IPS-18a (cell line): ENCODE measurements around the gene SDF4.

Experiments used
- H3K27ac ChIP-seq: one replicate; pipeline ENCODE4 v1.5.1; 2013; ENCODE audit warnings: low read length
- H3K27me3 ChIP-seq: one replicate; pipeline ENCODE4 v1.6.1; 2013; ENCODE audit warnings: mild to moderate bottlenecking, low read length; ENCODE audit not compliant: control insufficient read depth, insufficient read depth
- H3K36me3 ChIP-seq: one replicate; pipeline ENCODE4 v1.6.1; 2013; ENCODE audit warnings: low read depth, low read length; ENCODE audit not compliant: control insufficient read depth
- H3K4me1 ChIP-seq: one replicate; pipeline ENCODE4 v1.6.1; 2013; ENCODE audit warnings: low read depth, low read length; ENCODE audit not compliant: control insufficient read depth
- H3K4me3 ChIP-seq: one replicate; pipeline ENCODE4 v1.5.1; 2013; ENCODE audit warnings: low read length
- H3K9ac ChIP-seq: one replicate; pipeline ENCODE4 v1.6.1; 2013; ENCODE audit warnings: mild to moderate bottlenecking, low read length, moderate library complexity
- H3K9me3 ChIP-seq: one replicate; pipeline ENCODE4 v1.6.1; 2013; ENCODE audit warnings: low read depth, low read length; ENCODE audit not compliant: control insufficient read depth

SDF4 gene

DNA sequence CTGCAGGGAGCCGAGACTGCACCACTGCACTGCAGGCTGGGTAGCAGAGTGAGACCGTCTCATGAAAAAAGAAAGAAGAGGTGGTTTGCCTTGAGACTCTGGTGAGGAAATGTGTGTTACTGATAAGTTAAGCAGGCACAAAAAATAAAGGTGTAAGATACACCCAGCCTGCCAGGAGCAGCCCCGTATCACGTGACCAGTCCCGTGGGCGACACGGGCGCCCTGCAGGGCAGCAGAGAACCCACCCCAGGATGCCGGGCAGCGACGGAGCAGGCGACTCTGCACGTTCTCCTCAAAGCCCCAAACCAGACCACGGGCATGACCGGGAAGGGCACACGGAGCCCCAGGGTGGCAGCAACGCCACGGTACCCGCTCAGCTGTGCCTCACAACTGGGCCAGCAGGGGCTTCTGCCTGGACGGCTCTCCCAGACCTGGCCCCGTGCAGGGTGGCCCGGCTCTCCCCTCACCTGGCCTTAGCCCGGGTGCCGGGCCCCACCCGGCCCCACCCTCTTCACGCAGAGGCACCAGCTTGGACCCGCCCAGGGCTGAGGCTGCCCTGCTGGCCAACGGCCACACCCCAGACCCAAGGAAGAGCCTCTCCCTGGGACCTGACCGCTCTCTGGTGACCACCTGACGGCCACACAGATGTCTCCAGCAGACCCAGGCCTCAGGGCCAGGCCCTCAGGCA is 9.8 kb downstream of the SDF4 start:
- Histone ChIP-seq H3K27ac (no peak overlapping the region), H3K36me3 (peaks cover 7% of the 10 kb centered on the region), H3K4me1 (no peaks in the 10 kb centered on the region), H3K27me3 (no peaks in the 10 kb centered on the region), H3K9ac (no peak overlapping the region), H3K9me3 (no peaks in the 10 kb centered on the region), H3K4me3 (no peak overlapping the region)

DNA sequence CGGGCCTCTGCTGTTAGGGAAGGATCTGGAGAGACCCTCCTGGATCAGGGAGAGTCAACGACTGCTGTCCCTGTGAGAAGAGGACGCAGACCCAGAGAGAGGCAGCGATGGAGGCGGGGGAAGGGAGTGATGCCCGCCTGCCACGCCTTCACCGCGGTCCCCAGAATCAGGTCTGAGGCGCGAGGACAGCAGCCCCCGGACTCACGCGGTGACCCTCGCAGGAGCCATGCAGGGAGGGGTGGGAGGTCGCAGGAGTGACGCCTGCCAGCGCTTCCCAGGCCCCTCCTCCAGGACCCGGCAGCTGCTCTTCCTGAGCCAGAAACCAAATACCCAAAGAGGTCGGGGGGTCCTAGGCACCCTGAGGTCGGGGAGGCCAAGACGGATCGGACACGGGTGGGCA is 11.6 kb downstream of the SDF4 start:
- Histone ChIP-seq H3K4me1 (no peaks in the 10 kb centered on the region), H3K27ac (no peak overlapping the region), H3K9me3 (no peaks in the 10 kb centered on the region), H3K4me3 (no peak overlapping the region), H3K27me3 (no peaks in the 10 kb centered on the region), H3K9ac (no peak overlapping the region), H3K36me3 (peaks cover 13% of the 10 kb centered on the region)

DNA sequence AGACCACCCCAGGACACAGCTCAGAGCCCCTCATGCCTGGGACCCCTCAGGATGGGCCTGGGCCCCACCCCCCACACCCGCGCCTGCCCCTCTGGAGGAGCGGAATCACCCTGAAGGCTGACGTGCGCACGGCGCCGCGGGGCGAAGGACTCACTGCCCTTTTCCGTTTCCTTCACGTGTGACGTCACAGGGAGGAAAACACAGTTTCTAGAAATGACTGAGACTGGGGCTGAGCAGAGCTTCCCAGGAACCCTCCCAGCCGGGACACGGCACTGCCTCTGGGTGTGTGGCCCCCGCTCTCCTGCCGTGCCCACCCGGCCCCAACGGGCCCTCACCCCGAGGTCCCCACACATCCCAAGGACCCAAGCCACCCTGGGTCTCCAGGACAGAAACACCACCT is 12.5 kb downstream of the SDF4 start:
- Histone ChIP-seq H3K9ac (no peak overlapping the region), H3K27me3 (no peaks in the 10 kb centered on the region), H3K4me3 (no peak overlapping the region), H3K4me1 (no peaks in the 10 kb centered on the region), H3K9me3 (no peaks in the 10 kb centered on the region), H3K36me3 (peaks cover 13% of the 10 kb centered on the region), H3K27ac (no peak overlapping the region)

- H3K27me3 ChIP-seq, result no peaks in the 10 kb centered on the region
- no peaks in the 10 kb centered on the region for H3K4me1 ChIP-seq
- H3K36me3 ChIP-seq, result peaks cover 13% of the 10 kb centered on the region
- H3K9ac ChIP-seq, result no peak overlapping the region
- no peak overlapping the region for H3K4me3 ChIP-seq
- H3K9me3 ChIP-seq, result no peaks in the 10 kb centered on the region
- no peak overlapping the region for H3K27ac ChIP-seq
Measured at GRCh38 chr1:1218524-1219200, 13.1 kb downstream of the SDF4 start.

DNA sequence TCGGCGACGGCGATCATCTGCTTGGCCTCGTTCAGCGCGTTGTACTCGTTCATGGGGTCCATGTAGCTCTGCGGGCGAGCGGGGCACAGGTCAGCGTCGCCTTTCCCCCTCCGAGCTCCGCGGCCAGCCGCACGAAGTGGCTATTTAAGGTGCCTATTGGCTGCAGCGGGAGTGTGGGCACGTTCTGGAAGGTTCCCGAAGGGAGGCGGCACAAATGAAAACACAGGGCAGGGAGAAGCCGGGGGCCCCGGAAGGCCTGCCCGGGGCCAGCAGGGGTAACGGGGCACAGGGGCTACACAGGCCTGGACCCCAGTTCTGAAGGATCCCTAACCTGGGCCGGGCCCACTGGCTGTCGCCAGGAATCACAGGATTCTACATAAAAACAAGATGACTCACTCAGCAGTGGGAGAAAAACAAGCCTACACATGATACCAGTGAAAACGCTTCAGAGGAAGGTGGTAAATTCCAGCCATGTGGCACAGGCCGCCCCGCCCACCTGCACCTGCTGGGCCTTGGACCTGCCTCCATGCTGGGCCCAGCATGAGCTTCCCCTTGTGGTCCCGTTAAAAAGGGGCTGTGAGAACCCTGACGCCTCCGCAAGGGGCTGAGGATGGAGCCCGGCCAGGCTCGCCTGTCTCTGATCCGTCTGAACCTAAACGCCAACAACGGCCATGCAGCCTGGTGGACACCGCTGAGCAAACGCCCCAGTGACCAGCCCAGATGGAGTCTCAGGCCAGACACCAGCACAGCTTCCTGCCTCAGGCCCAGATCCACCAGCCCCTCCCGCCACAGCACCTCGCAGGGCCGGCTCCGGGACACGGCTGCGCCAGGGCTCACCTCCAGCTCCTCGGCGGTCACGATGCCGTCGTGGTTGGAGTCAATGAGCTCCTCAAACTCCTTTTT is 13.9 kb downstream of the SDF4 start:
- H3K9me3 ChIP-seq, result no peaks in the 10 kb centered on the region
- peaks cover 11% of the 10 kb centered on the region for H3K36me3 ChIP-seq
- H3K4me3 ChIP-seq, result no peak overlapping the region
- H3K4me1 ChIP-seq, result no peaks in the 10 kb centered on the region
- H3K9ac ChIP-seq, result no peak overlapping the region
- no peaks in the 10 kb centered on the region for H3K27me3 ChIP-seq
- no peak overlapping the region for H3K27ac ChIP-seq

GRCh38 chr1:1216770-1217620 is 14.8 kb downstream of the SDF4 start:
- Histone ChIP-seq H3K9me3 (no peaks in the 10 kb centered on the region), H3K4me3 (no peak overlapping the region), H3K27me3 (no peaks in the 10 kb centered on the region), H3K4me1 (no peaks in the 10 kb centered on the region), H3K9ac (no peak overlapping the region), H3K27ac (no peak overlapping the region), H3K36me3 (peaks cover 6% of the 10 kb centered on the region)

DNA sequence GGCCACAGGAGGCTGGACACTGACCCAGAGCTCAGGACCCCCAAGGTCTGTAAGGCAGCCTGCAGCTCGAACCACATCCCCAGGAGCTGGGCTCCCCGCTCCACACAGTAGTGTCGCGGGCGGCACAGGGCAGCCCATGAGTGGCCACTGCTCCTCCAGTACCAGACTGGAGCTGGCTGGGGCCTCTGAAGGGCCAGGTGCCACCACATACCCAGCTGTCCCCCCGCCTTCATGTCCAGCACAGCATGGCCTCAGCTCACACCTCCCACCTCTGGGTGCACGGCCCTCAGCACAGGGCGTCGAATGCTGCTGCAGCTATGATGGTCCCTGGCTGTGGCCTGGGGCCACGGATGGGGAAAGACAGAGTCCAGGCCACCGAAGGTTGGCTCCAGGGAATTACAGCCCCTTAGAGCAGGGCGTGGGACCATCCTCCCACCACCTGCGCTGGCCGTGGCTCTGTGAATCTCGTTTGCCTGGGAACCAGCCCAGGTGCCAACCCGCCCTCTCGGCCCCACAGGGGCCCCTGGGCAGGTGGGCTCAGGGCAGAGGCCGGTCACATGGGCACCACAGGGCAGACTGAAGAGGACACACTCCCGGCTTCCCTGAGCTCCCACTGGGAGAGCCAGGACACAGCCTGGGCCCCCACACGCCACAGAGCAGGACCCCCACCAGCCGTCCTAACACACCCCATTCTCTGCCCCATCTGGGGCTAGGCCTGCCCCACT is 15.8 kb downstream of the SDF4 start:
- Histone ChIP-seq H3K9ac (no peak overlapping the region), H3K4me1 (no peaks in the 10 kb centered on the region), H3K27ac (no peak overlapping the region), H3K4me3 (no peak overlapping the region), H3K27me3 (no peaks in the 10 kb centered on the region), H3K9me3 (no peaks in the 10 kb centered on the region), H3K36me3 (peaks cover 6% of the 10 kb centered on the region)

DNA sequence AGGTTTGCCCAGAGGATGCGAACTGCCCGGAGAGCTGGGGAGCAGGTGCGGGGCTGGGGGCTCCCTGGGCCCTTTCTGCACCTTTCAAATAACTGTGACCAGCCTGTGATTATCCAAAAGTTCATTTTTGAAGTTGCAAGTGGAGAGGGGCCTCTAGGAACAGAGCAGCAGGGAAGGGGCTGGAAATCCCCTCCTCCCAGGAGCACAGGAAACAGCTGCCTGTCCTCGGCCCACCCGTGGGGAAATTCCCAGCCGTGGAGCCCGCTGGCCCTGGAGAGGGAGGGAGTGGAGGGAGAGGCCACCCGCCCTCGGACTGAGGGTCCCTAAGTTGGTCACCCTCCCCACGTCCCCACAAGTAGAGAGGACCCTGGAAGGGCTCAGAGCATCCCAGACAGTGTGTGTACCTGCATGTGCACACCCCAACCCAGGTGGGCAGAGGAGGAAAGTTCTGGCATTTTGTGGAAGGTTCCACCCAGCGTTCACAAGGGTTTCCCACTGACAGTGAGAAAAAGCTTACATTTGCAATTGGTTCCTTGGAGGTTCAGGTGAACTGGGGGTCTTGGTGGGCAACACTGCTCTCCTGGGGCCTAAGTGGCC is 16.6 kb downstream of the SDF4 start:
- H3K4me3 ChIP-seq, result no peak overlapping the region
- H3K9ac ChIP-seq, result no peak overlapping the region
- peaks cover 6% of the 10 kb centered on the region for H3K36me3 ChIP-seq
- no peaks in the 10 kb centered on the region for H3K4me1 ChIP-seq
- H3K9me3 ChIP-seq, result no peaks in the 10 kb centered on the region
- no peaks in the 10 kb centered on the region for H3K27me3 ChIP-seq
- H3K27ac ChIP-seq, result no peak overlapping the region

- H3K27me3 ChIP-seq, result no peaks in the 10 kb centered on the region
- H3K27ac ChIP-seq, result no peak within 1 kb of the TSS
- peaks cover 6% of the 10 kb centered on the region for H3K36me3 ChIP-seq
- H3K4me3 ChIP-seq, result no peak within 1 kb of the TSS
- no peaks in the 10 kb centered on the region for H3K4me1 ChIP-seq
- no peaks in the 10 kb centered on the region for H3K9me3 ChIP-seq
- no peak within 1 kb of the TSS for H3K9ac ChIP-seq
Measured at GRCh38 chr1:1213345-1214265, 18.2 kb downstream of the SDF4 start, which contains the start of gene TNFRSF4. TSS of gene TNFRSF4 (minus strand) at chr1:1214153. CDS start at chr1:1214127, 26 bp downstream.
